Esophagus muscularis mucosa (tissue), 4 donors: ENCODE results near the gene ANKRD36. TPM values are rescaled to one million over a fixed set of nuclear protein-coding genes. Genes with fewer than 3 reads are reported as not detected.
"Not testable (repeated sequence)": the region's sequence is repeated elsewhere in the genome, so short reads cannot be mapped to it uniquely, and the experiment has no call there.

Experiments used
- DNase-seq: peaks from one replicate; pipeline ENCODE4 v3.0.0-alpha.2; 2017; ENCODE audit errors: extremely low spot score
- H3K27ac ChIP-seq, 4 donors: fragments of 200-600 bp; sonication (generic); replicated peaks in 1 of 4; 1 replicate in 3 of 4; 2 replicates in 1 of 4; pipeline ENCODE4 v1.5.1; 2016 to 2019; ENCODE audit warnings: mild to moderate bottlenecking in 1 of 4
- H3K27me3 ChIP-seq, 4 donors: fragments of 200-600 bp; sonication (generic); one replicate each; pipeline versions ENCODE4 v1.5.1 to v1.6.0; 2016 to 2019
- H3K36me3 ChIP-seq, 4 donors: fragments of 200-600 bp; sonication (generic); one replicate each; pipeline ENCODE4 v1.5.1; 2016 to 2019
- H3K4me1 ChIP-seq, 4 donors: fragments of 200-600 bp; sonication (generic); one replicate each; pipeline ENCODE4 v1.5.1; 2016 to 2019
- H3K4me3 ChIP-seq, 4 donors: fragments of 200-600 bp; sonication (generic); 1 replicate in 2 of 4; 2 replicates in 2 of 4; pipeline ENCODE4 v1.5.1; 2016 to 2019; ENCODE audit warnings: mild to moderate bottlenecking in 4 of 4, moderate library complexity in 1 of 4
- H3K9me3 ChIP-seq, 4 donors: fragments of 200-600 bp; sonication (generic); 1 replicate in 3 of 4; 2 replicates in 1 of 4; pipeline ENCODE4 v1.5.1; 2016 to 2019
- EP300 ChIP-seq: sonication (generic); formaldehyde crosslinking; IDR thresholded peaks from one replicate; pipeline ENCODE4 v1.6.1; 2017; ENCODE audit warnings: antibody characterized with exemption
- POLR2A ChIP-seq: fragments of 450-650 bp; IDR thresholded peaks from one replicate; pipeline ENCODE4 v1.6.1; 2017; ENCODE audit warnings: antibody characterized with exemption, moderate library complexity, mild to moderate bottlenecking, low read depth
- POLR2AphosphoS5 ChIP-seq, 2 donors: sonication (generic); formaldehyde crosslinking; IDR thresholded peaks; one replicate each; pipeline ENCODE4 v1.6.1; 2017; ENCODE audit warnings: antibody characterized with exemption in 2 of 2
- WGBS: methylation state at CpG from one replicate; pipeline ENCODE4 v1.1.5; 2018; 5-methylcytosine and 5-hydroxymethylcytosine counted together
- intact Hi-C: fragments of 100-400 bp; cut with DNase I; formaldehyde crosslinking; loops from one replicate; pipeline ENCODE4 v1.15.1; 2023
- total RNA-seq, 4 donors: library from RNA; depleted of rRNA; stranded (reverse); fragments of >200 nt; gene quantifications; one replicate each; pipeline versions ENCODE4 v1.1.0 to v1.2.1, GENCODE V29; 2016
- TF ChIP-seq, protein P1 (sequence below), 3 experiments: fragments of 200-600 bp in 2 of 3; fragments of 450-650 bp in 1 of 3; sonication (generic) in 2 of 3; IDR thresholded peaks; one replicate each; pipeline ENCODE4 v1.5.1; 2017 to 2019; ENCODE audit warnings: antibody characterized with exemption in 3 of 3, mild to moderate bottlenecking in 2 of 3, moderate library complexity in 1 of 3

Gene ANKRD36
- total RNA-seq, 4 donors from 2014 or later: 5.1 to 25.3 (median 12.9) TPM

DNA sequence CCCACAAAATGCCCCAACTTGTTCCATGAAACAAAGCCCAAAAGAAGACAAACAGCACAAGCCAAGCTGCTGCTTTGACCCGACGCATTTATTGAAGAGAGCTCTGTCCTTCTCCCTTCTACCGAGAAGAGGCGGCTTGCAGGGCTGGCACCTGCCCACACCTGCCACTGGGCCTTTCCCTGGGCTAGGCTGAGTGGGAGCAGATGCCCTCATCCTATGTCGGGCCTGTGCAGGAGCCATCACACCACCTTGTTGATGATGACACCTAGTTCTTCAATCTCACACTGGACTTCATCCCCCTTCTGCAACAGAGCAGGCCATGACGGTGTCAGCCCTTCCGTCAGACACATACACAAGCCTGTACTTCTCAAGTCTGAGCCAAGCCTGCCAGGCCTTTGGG, 29.4 kb upstream of the ANKRD36 start:
- H3K9me3 ChIP-seq, H3K27me3 ChIP-seq, H3K4me1 ChIP-seq, intact Hi-C loops, H3K27ac ChIP-seq, H3K4me3 ChIP-seq, DNase-seq: not testable (repeated sequence)
- peaks cover 0 to 11% (median 6%) of the 10 kb centered on the region in 4 donors for H3K36me3 ChIP-seq
- WGBS: 94% methylated on average over 7 of the region's 7 CpGs

- H3K9me3 ChIP-seq, H3K27me3 ChIP-seq, H3K27ac ChIP-seq, H3K4me3 ChIP-seq, DNase-seq, intact Hi-C loops, H3K4me1 ChIP-seq: not testable (repeated sequence)
- peaks cover 0 to 12% (median 6%) of the 10 kb centered on the region in 4 donors for H3K36me3 ChIP-seq
- 88% methylated on average over 1 of the region's 7 CpGs for WGBS
Measured at GRCh38 chr2:97085093-97085492, 27.9 kb upstream of the ANKRD36 start.

DNA sequence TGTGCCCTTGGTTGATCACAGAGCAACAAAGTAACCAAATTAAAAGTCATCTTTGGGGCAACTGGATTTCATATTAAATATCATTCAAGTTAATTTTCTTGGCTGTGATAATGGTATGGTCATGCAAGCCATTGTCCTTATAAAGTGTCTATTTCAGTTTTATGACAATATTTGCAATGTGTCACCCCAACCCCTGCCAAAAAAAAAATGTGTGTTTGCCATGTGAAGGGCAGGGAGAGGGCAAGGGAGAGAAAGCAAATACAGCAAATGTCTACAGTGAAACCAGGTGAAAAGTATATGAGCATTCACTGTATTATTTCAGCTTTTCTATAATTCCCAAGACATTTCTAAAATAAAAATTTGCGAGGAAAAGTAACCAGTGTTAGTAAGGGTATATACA, 24.2 kb upstream of the ANKRD36 start:
- H3K27ac ChIP-seq, DNase-seq, H3K4me3 ChIP-seq, H3K4me1 ChIP-seq, intact Hi-C loops, H3K27me3 ChIP-seq, H3K9me3 ChIP-seq: not testable (repeated sequence)
- peaks cover 0 to 13% (median 6%) of the 10 kb centered on the region in 4 donors for H3K36me3 ChIP-seq
- 92% methylated on average over 1 of the region's 1 CpG for WGBS

GRCh38 chr2:97092946-97093345, 20.0 kb upstream of the ANKRD36 start:
- H3K9me3 ChIP-seq, intact Hi-C loops, DNase-seq, H3K4me3 ChIP-seq, H3K27me3 ChIP-seq: not testable (repeated sequence)
- WGBS: 69% methylated on average over 2 of the region's 2 CpGs
- Histone ChIP-seq H3K27ac (peak overlapping the region in 1 of 4 donors; percentile 36), H3K4me1 (peaks cover 7 to 20% (median 13%) of the 10 kb centered on the region in 4 donors), H3K36me3 (peaks cover 0 to 12% (median 1%) of the 10 kb centered on the region in 4 donors)

GRCh38 chr2:97093983-97094771, 18.8 kb upstream of the ANKRD36 start:
- H3K4me3 ChIP-seq: peak overlapping the region; percentile 50 to 60 (median 53)
- H3K36me3 ChIP-seq, H3K9me3 ChIP-seq, intact Hi-C loops, H3K27me3 ChIP-seq, DNase-seq: not testable (repeated sequence)
- WGBS: no CpG with 5 or more reads among the region's 33 CpGs
- H3K4me1 ChIP-seq: peaks cover 7 to 20% (median 13%) of the 10 kb centered on the region in 4 donors
- peak overlapping the region; percentile 36 to 82 (median 78) for H3K27ac ChIP-seq

GRCh38 chr2:97094772-97095611, 18.0 kb upstream of the ANKRD36 start, which contains the start of gene FAHD2B:
Gene FAHD2B, minus strand, starts transcription at chr2:97094882. Its CDS starts 3,176 bp downstream, at chr2:97091706.
- peak within 1 kb of the TSS; percentile 75 to 82 (median 78) for H3K27ac ChIP-seq
- H3K9me3 ChIP-seq, DNase-seq, H3K36me3 ChIP-seq, H3K27me3 ChIP-seq, intact Hi-C loops: not testable (repeated sequence)
- peak within 1 kb of the TSS; percentile 50 to 60 (median 53) for H3K4me3 ChIP-seq
- WGBS: 10% methylated on average over 9 of the region's 48 CpGs
- peak in 1 of 2 donors; percentile 30 for TF ChIP-seq POLR2AphosphoS5 (IDR thresholded peaks at IDR 0.05)
- peaks cover 7 to 20% (median 13%) of the 10 kb centered on the region in 4 donors for H3K4me1 ChIP-seq

- intact Hi-C loops: no loop called here
- Histone ChIP-seq H3K27me3 (no peaks in the 10 kb centered on the region), H3K4me1 (peaks cover 7 to 20% (median 13%) of the 10 kb centered on the region in 4 donors), H3K9me3 (no peaks in the 10 kb centered on the region), H3K36me3 (peaks cover 0 to 3% (median 0%) of the 10 kb centered on the region in 4 donors), H3K4me3 (peak overlapping the region; percentile 50 to 60 (median 53)), H3K27ac (peak overlapping the region; percentile 75 to 82 (median 78))
- TF ChIP-seq POLR2AphosphoS5 (IDR thresholded peaks at IDR 0.05) (no peak), POLR2A (no peak), EP300 (no peak)
- TF ChIP-seq, protein P1, sequence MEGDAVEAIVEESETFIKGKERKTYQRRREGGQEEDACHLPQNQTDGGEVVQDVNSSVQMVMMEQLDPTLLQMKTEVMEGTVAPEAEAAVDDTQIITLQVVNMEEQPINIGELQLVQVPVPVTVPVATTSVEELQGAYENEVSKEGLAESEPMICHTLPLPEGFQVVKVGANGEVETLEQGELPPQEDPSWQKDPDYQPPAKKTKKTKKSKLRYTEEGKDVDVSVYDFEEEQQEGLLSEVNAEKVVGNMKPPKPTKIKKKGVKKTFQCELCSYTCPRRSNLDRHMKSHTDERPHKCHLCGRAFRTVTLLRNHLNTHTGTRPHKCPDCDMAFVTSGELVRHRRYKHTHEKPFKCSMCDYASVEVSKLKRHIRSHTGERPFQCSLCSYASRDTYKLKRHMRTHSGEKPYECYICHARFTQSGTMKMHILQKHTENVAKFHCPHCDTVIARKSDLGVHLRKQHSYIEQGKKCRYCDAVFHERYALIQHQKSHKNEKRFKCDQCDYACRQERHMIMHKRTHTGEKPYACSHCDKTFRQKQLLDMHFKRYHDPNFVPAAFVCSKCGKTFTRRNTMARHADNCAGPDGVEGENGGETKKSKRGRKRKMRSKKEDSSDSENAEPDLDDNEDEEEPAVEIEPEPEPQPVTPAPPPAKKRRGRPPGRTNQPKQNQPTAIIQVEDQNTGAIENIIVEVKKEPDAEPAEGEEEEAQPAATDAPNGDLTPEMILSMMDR (IDR thresholded peaks at IDR 0.05): no peak
- 84% methylated on average over 12 of the region's 12 CpGs for WGBS
- no peak for DNase-seq
Measured at GRCh38 chr2:97095661-97096060, 17.3 kb upstream of the ANKRD36 start.

DNA sequence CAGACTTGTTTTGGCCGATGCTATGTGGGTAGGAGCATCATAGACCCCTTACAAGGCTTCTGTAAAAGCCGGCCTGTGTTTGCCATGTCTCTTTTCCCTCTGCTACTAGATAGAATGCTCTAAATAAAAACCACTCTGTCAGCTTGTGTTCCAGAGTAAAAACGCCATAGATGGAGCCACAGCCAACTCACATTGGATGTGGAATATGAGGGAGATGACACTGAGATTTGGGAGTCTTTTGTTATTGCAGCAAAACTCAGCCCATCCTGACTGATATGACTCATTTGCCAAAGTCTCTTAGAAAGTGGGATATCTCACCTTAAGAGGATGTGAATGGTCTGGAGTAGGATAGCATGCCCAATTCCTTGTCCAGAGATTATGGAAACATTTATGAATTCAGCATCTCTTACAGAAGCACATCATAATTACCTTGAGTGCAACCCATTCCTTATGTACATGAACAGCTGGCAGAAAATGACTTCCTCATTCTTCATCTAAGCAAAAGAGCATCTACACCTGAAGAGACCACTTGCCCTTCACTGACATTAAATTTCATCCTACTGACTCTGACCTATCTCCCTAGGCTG, 14.1 kb upstream of the ANKRD36 start:
- H3K4me1 ChIP-seq: peaks cover 7 to 13% (median 11%) of the 10 kb centered on the region in 4 donors
- intact Hi-C loops, H3K9me3 ChIP-seq, DNase-seq, H3K27ac ChIP-seq, H3K4me3 ChIP-seq, H3K27me3 ChIP-seq, H3K36me3 ChIP-seq: not testable (repeated sequence)
- 73% methylated on average over 3 of the region's 3 CpGs for WGBS

- intact Hi-C loops, H3K4me1 ChIP-seq, DNase-seq, H3K4me3 ChIP-seq, H3K36me3 ChIP-seq, H3K9me3 ChIP-seq, H3K27me3 ChIP-seq, H3K27ac ChIP-seq: not testable (repeated sequence)
- 93% methylated on average over 2 of the region's 2 CpGs for WGBS
Measured at GRCh38 chr2:97106878-97107277, 6.1 kb upstream of the ANKRD36 start.

GRCh38 chr2:97111246-97111645, 1.7 kb upstream of the ANKRD36 start:
- intact Hi-C loops: loop anchor here (5.0 kb wide), 1 partner anchor 99 kb away; no protein-coding TSS in a partner anchor
- 92% methylated on average over 9 of the region's 9 CpGs for WGBS

More at GRCh38 chr2:97111246-97111645, 1.7 kb upstream of the ANKRD36 start:
- not testable (repeated sequence) for DNase-seq, H3K27ac ChIP-seq, H3K4me1 ChIP-seq, H3K4me3 ChIP-seq, H3K9me3 ChIP-seq, H3K27me3 ChIP-seq, H3K36me3 ChIP-seq
